ENCODE data around the gene TCOF1.

TCOF1 gene

DNA sequence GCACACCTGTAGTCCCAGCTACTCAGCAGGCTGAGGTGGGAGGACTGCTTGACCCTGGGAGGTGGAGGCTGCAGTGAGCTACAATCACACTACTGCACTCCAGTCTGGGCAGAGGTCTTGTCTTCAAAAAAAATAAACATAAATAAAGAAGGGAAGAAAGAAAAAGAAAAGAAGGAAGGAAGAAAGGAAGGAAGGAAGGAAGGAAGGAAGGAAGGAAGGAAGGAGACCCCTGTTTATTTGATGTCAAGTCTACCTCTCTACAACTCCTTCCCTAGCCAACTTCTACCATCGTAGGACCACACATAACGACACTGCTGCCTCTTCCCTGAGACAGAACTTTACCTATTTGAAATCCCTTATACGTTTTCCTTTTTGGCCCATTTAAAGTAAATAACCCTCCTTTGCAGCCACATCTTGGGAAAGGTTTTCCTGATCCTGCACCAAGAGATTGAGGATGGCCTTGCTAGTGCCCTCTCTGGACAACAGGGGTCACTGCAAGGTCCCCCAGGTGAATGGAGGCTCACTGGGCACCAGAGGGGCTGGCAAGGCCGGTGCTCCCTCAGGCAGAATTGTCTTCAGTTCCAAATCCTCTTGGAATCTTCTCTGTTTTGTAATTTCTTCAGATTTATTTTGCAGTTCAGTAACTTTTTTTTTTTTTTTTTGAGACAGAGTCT lies 81.5 kb downstream of the TCOF1 start:
- H3K4me2 ChIP-seq (ENCODE audit: low read length, poor library complexity, severe bottlenecking), result no peak overlapping the region
- no peak overlapping the region for H3K23ac ChIP-seq (ENCODE audit: low read length in 2 of 2)
- 45% methylated on average over 4 of the region's 4 CpGs for whole genome bisulfite sequencing
- H2BK120ac ChIP-seq (ENCODE audit: low read depth, low read length), result no peak overlapping the region
- H2BK15ac ChIP-seq (ENCODE audit: low read depth, poor library complexity, severe bottlenecking), result no peak overlapping the region
- no peak overlapping the region for H2BK5ac ChIP-seq (ENCODE audit: low read depth, low read length, poor library complexity, severe bottlenecking)
- H3K4ac ChIP-seq (ENCODE audit: low read depth in 1 of 2, low read length in 2 of 2), result no peak overlapping the region
- no peaks in the 10 kb centered on the region for H3K27me3 ChIP-seq (ENCODE audit: control insufficient read depth in 1 of 2, insufficient read depth in 1 of 2, low read length in 2 of 2)
- H3K27ac ChIP-seq (ENCODE audit: low read length, poor library complexity, severe bottlenecking), result no peak overlapping the region
- H3K79me1 ChIP-seq (replicated peaks; ENCODE audit: low read length, poor library complexity, severe bottlenecking), result no peaks in the 10 kb centered on the region
- no peak overlapping the region for H2AK5ac ChIP-seq (ENCODE audit: low read length, severe bottlenecking)
- H3K9ac ChIP-seq (ENCODE audit: low read length), result no peak overlapping the region
- no peak overlapping the region for H2BK12ac ChIP-seq (ENCODE audit: low read length in 2 of 2)
- no peak overlapping the region for H2AFZ ChIP-seq (ENCODE audit: low read depth, low read length)
- peaks cover 4% of the 10 kb centered on the region for H3K4me1 ChIP-seq (ENCODE audit: control insufficient read depth, insufficient read depth, low read depth, low read length)
- H3K9me3 ChIP-seq (ENCODE audit: control insufficient read depth, low read length), result no peaks in the 10 kb centered on the region
- H3K4me3 ChIP-seq (ENCODE audit: insufficient read depth in 1 of 2, low read depth in 1 of 2, low read length in 2 of 2), result no peak overlapping the region
- no peak overlapping the region for H4K8ac ChIP-seq (ENCODE audit: low read length)
- no peak overlapping the region for H3K14ac ChIP-seq (ENCODE audit: low read length in 2 of 2)
- H4K91ac ChIP-seq (ENCODE audit: low read length), result no peak overlapping the region
- H3K18ac ChIP-seq (ENCODE audit: low read depth in 1 of 2, low read length in 2 of 2), result no peak overlapping the region
- DNase-seq, result peak; percentile 36
- H3K36me3 ChIP-seq (ENCODE audit: control insufficient read depth in 1 of 2, insufficient read depth in 2 of 2, low read depth in 1 of 2, low read length in 2 of 2), result peaks cover 23 to 25% of the 10 kb centered on the region in 2 experiments

DNA sequence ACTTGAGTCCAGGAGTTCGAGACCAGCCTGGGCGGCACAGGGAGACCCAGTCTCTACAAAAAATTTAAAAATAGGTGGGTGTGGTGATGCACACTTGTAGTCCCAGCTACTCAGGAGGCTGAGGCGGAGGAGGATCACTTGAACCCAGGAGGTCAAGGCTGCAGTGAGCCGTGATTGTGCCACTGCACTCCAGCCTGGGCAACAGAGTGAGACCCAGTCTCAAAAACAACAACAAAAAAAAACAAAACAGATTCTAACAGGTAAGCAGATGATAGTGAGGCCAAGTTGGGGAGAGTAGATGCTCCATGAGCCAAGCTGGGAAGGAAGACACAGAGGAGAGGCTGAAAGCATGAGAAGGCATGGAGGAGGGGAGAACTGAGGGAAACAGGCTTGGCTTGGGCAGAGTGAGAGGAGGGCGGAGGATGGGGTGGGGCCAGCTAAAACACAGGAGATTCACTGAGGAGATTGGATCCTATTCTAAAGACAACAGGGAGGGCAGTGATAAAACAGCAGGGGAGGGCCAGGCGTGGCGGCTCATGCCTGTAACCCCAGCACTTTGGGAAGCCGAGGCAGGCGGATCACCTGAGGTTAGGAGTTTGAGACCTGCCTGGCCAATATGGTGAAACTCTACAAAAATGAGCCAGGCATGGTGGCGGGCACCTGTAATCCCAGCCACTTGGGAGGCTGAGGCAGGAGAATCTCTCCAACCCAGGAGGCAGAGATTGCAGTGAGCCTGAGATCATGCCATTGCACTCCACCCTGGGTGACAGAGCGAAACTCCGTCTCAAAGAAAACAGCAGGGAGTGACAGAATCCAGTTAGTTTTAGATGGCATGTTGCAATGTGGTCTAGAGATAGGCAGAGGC lies 83.7 kb downstream of the TCOF1 start:
- peaks cover 45 to 46% of the 10 kb centered on the region in 2 experiments for H3K36me3 ChIP-seq (ENCODE audit: control insufficient read depth in 1 of 2, insufficient read depth in 2 of 2, low read depth in 1 of 2, low read length in 2 of 2)
- H3K79me1 ChIP-seq (replicated peaks; ENCODE audit: low read length, poor library complexity, severe bottlenecking), result peaks cover 3% of the 10 kb centered on the region
- no peak overlapping the region for H3K18ac ChIP-seq (ENCODE audit: low read depth in 1 of 2, low read length in 2 of 2)
- no peak overlapping the region for H3K9ac ChIP-seq (ENCODE audit: low read length)
- no peak for DNase-seq
- no peak overlapping the region for H2BK12ac ChIP-seq (ENCODE audit: low read length in 2 of 2)
- no peak overlapping the region for H3K27ac ChIP-seq (ENCODE audit: low read length, poor library complexity, severe bottlenecking)
- H2BK120ac ChIP-seq (ENCODE audit: low read depth, low read length), result no peak overlapping the region
- no peak overlapping the region for H4K91ac ChIP-seq (ENCODE audit: low read length)
- H3K4me1 ChIP-seq (ENCODE audit: control insufficient read depth, insufficient read depth, low read depth, low read length), result peaks cover 4% of the 10 kb centered on the region
- H3K27me3 ChIP-seq (ENCODE audit: control insufficient read depth in 1 of 2, insufficient read depth in 1 of 2, low read length in 2 of 2), result no peaks in the 10 kb centered on the region
- no peak overlapping the region for H3K4me2 ChIP-seq (ENCODE audit: low read length, poor library complexity, severe bottlenecking)
- no peak overlapping the region for H3K23ac ChIP-seq (ENCODE audit: low read length in 2 of 2)
- no peak overlapping the region for H2AK5ac ChIP-seq (ENCODE audit: low read length, severe bottlenecking)
- no peak overlapping the region for H3K4me3 ChIP-seq (ENCODE audit: insufficient read depth in 1 of 2, low read depth in 1 of 2, low read length in 2 of 2)
- H2BK15ac ChIP-seq (ENCODE audit: low read depth, poor library complexity, severe bottlenecking), result peak overlapping the region; percentile 36
- H3K4ac ChIP-seq (ENCODE audit: low read depth in 1 of 2, low read length in 2 of 2), result no peak overlapping the region
- no peak overlapping the region for H2BK5ac ChIP-seq (ENCODE audit: low read depth, low read length, poor library complexity, severe bottlenecking)
- no peaks in the 10 kb centered on the region for H3K9me3 ChIP-seq (ENCODE audit: control insufficient read depth, low read length)
- WGBS, result 85% methylated on average over 11 of the region's 12 CpGs
- no peak overlapping the region for H3K14ac ChIP-seq (ENCODE audit: low read length in 2 of 2)
- no peak overlapping the region for H2AFZ ChIP-seq (ENCODE audit: low read depth, low read length)
- H4K8ac ChIP-seq (ENCODE audit: low read length), result no peak overlapping the region

DNA sequence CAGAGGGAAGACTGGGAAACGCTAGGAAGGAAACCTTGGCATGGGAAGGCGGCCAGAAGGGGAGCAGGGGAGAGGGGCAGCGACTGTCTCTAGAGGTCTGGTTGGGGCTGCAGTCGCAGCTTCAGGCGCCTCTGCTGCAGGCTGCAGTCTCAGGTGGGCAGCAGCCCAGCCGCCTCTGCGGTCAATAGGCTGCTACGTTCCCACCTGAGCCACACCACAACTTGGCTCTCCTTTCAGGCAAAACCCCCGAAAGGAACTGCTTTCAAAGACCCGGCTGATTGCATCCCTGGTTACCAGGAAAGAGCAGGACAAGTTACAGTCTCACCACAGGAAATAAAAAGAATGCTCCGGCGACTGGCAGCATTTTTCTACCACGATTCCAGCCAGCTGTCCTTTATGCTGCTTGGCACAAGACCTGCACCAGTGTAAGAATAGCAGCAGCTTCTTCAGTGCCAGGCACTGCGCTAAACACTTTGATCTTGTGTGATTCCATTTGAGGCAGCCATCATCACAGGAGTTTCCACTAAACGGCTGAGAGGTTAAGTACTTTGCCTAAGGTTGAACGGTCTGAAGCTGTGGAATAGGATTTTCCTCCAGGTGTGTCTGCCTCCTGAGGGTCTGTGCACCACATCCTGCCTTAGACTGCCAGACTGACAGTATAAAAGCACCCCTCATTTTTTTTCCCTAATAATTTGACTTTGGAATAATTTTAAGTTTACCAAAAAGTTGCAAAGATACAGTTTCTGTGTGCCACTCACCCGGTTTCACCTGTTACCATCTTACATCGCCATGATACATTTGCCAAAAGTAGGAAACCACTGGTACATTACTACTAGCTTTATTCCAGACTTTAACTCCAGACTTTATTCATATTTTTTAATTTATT lies 84.6 kb downstream of the TCOF1 start:
- Histone ChIP-seq H3K79me1 (replicated peaks; ENCODE audit: low read length, poor library complexity, severe bottlenecking) (peaks cover 4% of the 10 kb centered on the region), H3K23ac (ENCODE audit: low read length in 2 of 2) (no peak overlapping the region), H3K4me3 (ENCODE audit: insufficient read depth in 1 of 2, low read depth in 1 of 2, low read length in 2 of 2) (no peak overlapping the region), H3K9ac (ENCODE audit: low read length) (no peak overlapping the region), H2BK12ac (ENCODE audit: low read length in 2 of 2) (no peak overlapping the region), H3K4me1 (ENCODE audit: control insufficient read depth, insufficient read depth, low read depth, low read length) (peaks cover 6% of the 10 kb centered on the region), H4K8ac (ENCODE audit: low read length) (peak overlapping the region; percentile 57), H3K27me3 (ENCODE audit: control insufficient read depth in 1 of 2, insufficient read depth in 1 of 2, low read length in 2 of 2) (no peaks in the 10 kb centered on the region), H3K27ac (ENCODE audit: low read length, poor library complexity, severe bottlenecking) (peak overlapping the region; percentile 1), H3K9me3 (ENCODE audit: control insufficient read depth, low read length) (no peaks in the 10 kb centered on the region), H2BK5ac (ENCODE audit: low read depth, low read length, poor library complexity, severe bottlenecking) (no peak overlapping the region), H2BK120ac (ENCODE audit: low read depth, low read length) (no peak overlapping the region), H3K4me2 (ENCODE audit: low read length, poor library complexity, severe bottlenecking) (no peak overlapping the region), H4K91ac (ENCODE audit: low read length) (no peak overlapping the region), H3K14ac (ENCODE audit: low read length in 2 of 2) (no peak overlapping the region), H2AFZ (ENCODE audit: low read depth, low read length) (no peak overlapping the region), H2BK15ac (ENCODE audit: low read depth, poor library complexity, severe bottlenecking) (no peak overlapping the region), H3K36me3 (ENCODE audit: control insufficient read depth in 1 of 2, insufficient read depth in 2 of 2, low read depth in 1 of 2, low read length in 2 of 2) (peaks cover 54 to 55% of the 10 kb centered on the region in 2 experiments), H3K4ac (ENCODE audit: low read depth in 1 of 2, low read length in 2 of 2) (peak overlapping the region in 1 of 2 experiments; percentile 11), H3K18ac (ENCODE audit: low read depth in 1 of 2, low read length in 2 of 2) (no peak overlapping the region), H2AK5ac (ENCODE audit: low read length, severe bottlenecking) (no peak overlapping the region)
- DNase-seq, result no peak
- WGBS, result 70% methylated on average over 18 of the region's 18 CpGs

Measured in mesenchymal stem cell (in vitro differentiated cells and primary cell).